NCI-H2196 (cell line): Measurements from ENCODE around the gene EXOC3.

Experiments
- DNase-seq: peaks from one replicate; lab custom pipeline; 2025; ENCODE audit not compliant: unreplicated experiment; lab: John Stamatoyannopoulos, UW

EXOC3 gene

GRCh38 chr5:425714-426113, 17.3 kb upstream of the EXOC3 start:
- peak; percentile 18 for DNase-seq

- no peak for DNase-seq
Observed at GRCh38 chr5:426392-426976, 16.5 kb upstream of the EXOC3 start.

DNA sequence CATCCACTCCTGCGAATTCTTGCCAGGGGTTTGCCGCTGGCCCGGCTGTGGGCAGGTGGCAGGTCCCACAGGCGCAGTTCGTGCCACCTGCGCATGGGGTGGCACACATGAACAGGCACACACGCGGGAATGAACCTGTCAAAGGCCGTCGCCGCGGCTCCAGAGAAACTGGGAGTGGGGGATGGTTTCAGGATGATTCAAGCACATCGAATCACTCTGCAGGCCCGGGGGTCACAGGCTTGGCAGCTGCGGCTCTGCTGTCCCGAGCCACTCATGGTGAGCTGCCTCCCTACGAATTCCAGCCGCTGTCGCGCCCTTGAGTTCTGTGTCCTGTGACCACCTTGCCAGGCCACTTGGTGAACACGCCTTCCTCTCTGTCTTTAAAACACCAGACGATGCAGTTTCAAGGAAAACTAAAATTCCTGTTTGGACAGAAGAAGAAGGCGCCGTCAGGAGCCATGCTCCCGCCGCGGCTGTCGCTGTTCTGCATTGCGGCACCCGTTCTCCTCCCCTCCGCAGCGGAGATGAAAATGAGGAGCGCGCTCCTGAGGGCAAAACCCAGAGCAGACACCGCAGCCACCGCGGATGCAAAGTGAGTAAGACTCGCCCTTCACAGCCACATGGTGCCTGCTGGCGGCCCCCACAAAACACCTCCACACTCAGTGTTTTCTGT, 15.4 kb upstream of the EXOC3 start:
- no peak for DNase-seq

GRCh38 chr5:428219-428618, 14.8 kb upstream of the EXOC3 start:
- no peak for DNase-seq

DNA sequence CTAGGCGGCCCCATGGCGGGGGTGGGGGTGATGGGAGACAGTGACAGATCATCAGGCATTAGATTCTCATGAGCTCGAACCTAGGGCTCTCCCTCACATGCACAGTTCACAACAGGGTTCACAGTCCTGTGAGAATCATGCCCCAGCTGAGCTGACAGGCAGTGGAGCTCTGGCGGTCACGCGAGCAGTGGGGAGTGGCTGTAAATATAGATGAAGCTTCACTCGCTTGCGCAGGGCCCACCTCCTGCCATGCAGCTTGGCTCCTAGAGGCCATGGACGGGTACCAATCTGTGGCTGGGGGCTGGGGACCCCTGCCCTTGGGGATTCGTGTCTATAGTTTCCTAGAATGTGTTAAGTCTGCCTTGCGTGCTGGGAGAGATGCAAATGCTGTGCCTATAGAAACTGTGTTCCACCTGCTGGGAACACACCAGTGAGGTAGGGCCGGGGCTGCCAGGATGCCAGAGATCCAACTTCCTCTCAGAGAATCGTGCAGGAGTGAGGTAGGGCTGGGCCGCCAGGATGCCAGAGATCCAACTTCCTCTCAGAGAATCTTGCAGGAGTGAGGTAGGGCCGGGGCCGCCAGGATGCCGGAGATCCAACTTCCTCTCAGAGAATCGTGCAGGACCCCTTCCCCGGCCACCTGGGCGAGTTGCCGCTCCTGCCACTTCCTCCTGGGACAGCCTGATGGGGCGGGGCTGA, 14.1 kb upstream of the EXOC3 start:
- DNase-seq, result no peak

GRCh38 chr5:429453-430188, 13.4 kb upstream of the EXOC3 start:
- DNase-seq, result no peak

GRCh38 chr5:430214-430925, 12.6 kb upstream of the EXOC3 start:
- DNase-seq, result no peak

- peak; percentile 45 for DNase-seq
Observed at GRCh38 chr5:431001-431710, 11.8 kb upstream of the EXOC3 start.

GRCh38 chr5:431711-432050, 11.3 kb upstream of the EXOC3 start:
- DNase-seq, result no peak

DNA sequence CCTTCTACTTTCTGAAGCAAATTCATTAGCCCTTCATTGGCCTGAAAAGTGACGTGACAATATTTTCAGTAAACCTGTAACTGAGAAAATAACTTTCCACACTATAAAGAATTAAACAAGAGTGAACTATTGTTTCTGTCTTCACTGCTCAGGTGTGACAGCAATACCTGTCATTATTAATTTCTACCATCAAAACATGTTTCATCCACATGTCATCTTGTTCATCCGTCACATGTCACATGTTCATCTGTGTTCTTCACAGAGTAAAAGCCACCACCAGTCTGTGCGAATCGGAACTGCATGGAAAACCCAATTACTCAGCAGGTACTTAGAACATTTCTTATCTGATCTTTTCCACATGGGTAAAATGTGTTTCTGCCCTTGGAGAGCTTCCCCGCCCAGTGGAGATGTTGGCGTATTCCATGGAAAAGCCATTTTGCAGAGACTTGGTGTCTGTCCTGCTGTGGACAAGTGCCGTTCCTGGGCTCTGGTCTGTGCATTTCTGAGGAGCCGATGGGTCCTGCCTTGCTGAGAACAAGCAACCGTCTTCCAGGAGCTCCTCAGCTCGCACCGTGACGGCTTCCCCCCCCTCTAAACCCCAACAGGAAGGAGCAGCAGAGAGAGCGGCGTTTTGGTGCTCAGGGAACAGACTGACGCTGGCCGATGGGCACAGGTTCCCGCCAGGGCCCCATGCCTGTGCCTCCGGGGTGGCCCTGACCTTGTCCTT, 10.6 kb upstream of the EXOC3 start:
- no peak for DNase-seq

DNA sequence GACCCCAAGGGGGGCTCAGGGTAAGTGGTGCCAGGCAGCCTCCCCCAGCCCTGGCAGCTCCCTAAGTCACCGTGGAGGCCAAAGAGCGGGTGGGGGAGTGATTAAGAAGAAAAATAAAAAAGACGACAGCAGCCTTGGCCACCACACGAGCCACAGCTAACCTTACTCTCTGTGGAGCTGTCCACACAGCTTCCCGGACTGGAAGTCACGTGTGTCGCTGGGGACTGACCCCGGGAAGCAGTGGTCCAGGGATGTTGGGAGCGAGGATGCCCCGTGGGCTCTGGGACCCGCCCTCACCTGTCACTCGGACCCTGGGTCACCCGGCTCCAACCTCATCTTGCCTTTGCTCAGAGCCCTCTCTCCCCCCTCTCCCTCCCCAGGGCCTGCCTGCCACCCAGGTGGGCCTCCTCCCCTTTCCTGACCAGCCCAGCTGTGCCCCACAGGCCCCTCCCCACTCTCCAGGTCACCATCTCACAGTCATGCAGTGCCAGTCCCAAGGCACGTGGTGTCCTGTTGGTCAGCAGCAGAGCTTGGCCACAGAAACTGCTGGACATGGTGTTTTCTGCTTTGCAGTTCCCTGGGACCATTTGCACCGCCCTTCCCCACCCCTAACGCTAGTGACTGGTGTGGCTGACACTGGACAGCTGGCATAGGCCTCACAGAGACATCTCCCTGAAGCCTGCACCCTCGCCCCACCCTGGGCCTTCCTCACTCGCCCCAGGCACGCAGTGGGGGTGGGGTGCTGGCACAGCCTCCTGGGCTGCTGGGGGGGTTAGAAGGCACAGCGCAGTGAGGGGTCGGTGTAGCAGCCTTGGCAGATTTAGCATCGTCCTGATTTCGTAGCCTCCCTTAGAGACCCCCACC, 9.8 kb upstream of the EXOC3 start:
- no peak for DNase-seq

DNA sequence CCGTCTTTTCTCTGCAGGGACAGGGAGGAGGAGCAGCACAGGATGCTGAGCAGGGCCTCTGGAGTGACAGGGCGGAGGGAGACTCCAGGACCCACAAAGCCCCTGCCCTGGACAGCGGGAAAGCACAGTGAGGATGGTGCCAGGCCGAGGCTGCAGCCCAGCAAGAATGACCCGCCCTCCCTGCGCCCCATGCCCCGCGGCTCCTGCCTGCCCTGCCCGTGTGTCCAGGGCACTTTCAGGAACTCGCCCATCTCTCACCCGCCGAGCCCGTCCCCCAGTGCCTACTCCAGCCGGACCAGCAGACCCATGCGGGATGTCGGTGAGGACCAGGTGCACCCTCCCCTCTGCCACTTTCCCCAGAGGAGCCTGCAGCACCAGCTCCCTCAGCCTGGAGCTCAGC, 9.1 kb upstream of the EXOC3 start:
- DNase-seq, result no peak

DNA sequence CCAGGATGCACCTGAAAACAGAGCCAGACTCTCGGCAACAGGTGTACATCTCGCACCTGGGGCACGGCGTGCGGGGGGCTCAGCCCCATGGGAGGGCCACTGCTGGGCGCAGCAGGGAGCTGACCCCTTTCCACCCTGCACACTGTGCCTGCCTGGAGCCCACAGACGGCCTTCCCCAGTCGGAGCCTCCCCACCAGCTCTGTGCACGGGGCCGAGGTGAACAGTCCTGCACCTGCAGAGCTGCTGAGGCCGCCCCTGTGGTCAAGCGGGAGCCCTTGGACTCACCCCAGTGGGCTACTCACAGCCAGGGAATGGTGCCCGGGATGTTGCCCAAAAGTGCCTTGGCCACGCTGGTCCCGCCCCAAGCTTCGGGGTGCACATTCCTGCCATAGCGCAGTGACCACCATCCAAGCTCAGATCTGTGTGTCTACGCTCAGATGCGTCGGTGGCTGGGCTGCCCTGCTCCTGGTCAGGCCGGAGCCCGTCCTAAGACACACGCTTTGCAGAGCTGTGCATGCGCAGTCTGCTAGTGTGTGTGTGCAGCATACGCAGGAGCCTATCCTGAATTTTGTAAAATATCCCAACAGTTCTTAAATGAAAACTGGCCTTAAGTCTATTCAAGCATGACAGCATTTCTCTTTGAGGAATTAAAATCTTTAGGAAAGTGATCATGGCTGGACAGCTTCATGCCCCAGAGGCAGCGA, 8.4 kb upstream of the EXOC3 start:
- no peak for DNase-seq

- no peak for DNase-seq
Observed at GRCh38 chr5:435156-435790, 7.7 kb upstream of the EXOC3 start.

DNA sequence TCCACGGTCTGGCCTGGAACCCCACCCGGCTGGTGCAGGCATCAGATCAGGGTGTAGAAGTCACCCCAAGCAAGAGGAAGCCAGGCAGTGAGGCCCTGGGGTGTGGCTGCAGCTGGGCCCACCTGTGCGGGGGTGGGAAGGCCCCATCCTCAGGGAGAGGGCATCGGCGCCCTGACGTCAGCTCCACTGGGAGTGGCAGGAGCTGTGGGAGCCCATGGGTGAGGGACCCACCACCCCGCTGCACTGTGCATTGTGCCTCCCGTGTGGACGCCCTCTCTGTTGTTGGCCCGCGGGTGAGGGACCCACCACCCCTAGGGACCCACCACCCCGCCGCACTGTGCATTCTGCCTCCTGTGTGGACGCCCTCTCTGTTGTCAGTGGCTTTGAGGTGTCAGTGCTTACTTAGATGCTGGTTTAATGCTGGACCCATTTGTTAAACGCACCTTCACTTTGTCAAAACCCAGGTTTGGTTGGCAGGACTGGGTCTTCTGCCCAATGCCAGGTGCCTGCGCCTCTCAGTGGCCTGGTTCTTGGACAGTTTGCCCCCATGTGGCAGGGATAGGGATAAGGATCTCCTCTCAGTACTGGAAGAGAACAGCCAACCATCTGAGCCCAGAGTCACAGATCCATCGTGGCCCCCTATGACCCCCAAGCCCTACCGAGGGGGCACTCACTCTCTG, 6.9 kb upstream of the EXOC3 start:
- DNase-seq, result peak; percentile 38

DNA sequence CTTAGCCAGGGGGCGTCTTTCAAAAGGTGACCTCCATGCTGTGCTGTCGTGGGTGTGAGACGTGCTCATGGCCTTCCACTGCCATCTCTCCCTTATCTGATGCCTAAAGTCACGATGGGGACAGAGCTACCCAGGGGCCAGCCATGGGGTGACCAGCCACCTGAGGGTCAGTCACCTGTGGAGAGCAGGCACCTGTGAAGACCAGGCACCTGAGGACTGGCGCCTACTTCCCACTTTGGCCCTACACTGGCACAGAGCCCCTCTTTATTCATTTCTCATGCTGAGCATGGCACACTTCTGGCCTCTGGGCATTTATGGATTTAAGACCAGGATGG, 6.4 kb upstream of the EXOC3 start:
- DNase-seq, result no peak

DNA sequence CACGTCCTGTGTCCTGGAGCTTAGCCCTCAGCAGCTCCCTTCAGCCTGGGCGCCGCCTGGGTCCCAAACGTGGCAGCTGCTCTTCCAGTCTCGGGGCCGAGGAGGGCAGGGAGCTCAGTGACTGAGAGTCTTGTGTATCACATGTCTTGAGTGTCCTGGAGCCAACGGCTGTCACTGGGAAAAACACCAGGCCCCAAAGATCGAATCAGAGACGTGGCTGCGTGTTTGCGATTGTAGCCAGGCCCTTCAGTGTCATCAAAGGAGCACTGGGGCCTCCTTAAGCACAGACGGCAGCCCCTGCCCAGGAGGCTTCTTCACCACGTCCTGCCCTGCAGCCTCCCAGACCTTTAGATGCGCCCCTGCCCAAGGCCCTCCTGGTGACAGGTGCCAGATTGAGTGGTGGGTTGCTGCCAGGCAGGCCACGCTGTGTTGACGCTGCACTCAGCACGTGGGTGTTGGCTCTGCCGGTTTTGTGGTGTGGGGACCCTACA, 5.7 kb upstream of the EXOC3 start:
- no peak for DNase-seq
